ENCODE measurements around the gene TMEM63C.
"Not testable (repeated sequence)": the region's sequence is repeated elsewhere in the genome, so short reads cannot be mapped to it uniquely, and the experiment has no call there.

TMEM63C gene

DNA sequence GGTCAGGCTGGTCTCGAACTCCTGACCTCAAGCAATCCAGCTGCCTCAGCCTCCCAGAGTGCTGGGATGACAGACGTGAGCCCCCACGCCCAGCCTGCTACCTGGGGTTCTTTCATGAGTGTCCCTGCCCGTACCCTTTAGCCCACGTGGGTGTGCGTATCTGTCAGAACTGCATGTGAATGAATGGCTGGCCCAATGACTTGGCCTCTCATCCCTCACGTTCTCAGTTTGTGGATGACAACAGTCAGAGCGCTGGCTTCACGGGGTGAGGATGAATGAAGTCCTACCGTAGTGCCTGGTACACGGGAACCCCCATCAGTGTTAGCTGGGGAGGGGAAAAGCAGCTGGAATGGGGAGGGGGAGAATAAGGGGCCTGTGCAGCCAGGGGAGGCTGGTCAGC, 23.9 kb upstream of the TMEM63C start:
- DNase-seq, result no peak

DNA sequence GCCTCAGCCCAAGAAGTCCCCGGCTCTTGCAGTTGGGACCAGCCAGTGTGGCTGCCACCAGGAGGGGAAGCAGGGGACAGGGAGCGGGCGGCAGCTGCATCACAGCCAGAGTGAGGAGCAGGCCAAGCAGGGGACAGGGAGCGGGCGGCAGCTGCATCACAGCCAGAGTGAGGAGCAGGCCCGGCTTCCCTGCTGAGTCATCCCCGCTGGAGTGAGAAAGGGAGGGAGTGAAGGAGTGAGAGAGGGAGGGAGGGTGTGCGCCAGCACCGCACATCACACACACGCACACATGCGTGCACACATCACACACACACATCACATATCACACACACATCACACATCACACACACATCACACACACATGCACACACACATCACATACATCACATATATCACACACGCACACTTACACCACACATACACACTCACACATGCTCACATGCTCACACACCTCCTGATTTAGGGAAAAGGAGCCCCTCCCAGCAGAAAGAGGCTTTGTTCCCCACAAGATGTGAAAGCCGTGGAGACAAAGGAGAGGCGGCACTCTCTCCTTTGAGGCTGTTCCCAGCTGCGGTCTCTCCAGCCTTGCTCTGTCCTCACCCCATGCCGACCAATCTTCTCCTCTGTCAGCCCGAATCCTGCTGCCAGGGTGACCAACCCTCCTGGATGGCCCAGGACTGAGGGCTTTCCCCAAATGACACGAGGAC, 23.3 kb upstream of the TMEM63C start:
- DNase-seq, result peak; percentile 92

DNA sequence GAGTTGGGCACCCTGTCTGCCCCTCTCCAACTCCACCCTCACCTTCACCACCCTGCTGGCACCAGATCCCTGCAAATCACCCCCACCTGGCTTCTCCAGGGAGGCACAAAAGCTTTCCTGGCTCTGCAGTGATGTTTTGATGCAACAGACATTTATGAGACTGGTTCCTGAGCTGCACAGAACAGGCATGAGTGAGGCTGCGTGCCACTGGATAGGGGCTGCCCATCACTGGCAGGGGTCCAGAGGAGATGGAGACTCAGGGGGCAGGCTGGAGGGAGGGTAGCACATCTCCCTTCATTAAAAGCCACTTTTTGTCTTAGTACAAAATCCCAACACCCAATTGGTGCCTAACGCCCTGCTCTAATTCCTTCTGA, 22.7 kb upstream of the TMEM63C start:
- peak; percentile 75 for DNase-seq

GRCh38 chr14:77161011-77161410, 20.6 kb upstream of the TMEM63C start:
- DNase-seq, result no peak

GRCh38 chr14:77170045-77170444, 11.6 kb upstream of the TMEM63C start:
- DNase-seq, result no peak

GRCh38 chr14:77172916-77173315, 8.7 kb upstream of the TMEM63C start:
- no peak for DNase-seq

GRCh38 chr14:77173911-77174617, 7.5 kb upstream of the TMEM63C start:
- DNase-seq, result not testable (repeated sequence)

- no peak for DNase-seq
Measured at GRCh38 chr14:77175843-77176242, 5.8 kb upstream of the TMEM63C start.

DNA sequence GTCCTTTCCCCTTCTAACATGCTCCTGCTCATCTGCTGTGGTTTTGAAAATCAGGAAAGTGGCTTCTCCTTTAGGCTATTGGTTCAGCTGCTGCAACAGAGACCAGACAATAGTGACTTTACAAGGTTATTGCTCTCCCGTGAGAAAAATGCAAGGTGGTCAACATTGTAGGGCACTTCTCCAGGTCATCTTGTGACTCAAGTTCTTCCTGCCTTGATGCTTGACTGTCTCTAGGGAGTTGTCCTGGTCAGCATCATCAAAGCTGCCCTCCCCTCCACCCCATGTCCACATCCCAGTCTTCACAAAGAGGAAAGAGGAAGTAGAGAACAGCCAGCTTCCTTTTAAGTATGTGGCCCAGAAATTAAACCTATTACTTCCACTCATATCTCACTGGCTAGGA, 3.9 kb upstream of the TMEM63C start:
- no peak for DNase-seq

- no peak for DNase-seq
Measured at GRCh38 chr14:77178656-77179055, 2.9 kb upstream of the TMEM63C start.

DNA sequence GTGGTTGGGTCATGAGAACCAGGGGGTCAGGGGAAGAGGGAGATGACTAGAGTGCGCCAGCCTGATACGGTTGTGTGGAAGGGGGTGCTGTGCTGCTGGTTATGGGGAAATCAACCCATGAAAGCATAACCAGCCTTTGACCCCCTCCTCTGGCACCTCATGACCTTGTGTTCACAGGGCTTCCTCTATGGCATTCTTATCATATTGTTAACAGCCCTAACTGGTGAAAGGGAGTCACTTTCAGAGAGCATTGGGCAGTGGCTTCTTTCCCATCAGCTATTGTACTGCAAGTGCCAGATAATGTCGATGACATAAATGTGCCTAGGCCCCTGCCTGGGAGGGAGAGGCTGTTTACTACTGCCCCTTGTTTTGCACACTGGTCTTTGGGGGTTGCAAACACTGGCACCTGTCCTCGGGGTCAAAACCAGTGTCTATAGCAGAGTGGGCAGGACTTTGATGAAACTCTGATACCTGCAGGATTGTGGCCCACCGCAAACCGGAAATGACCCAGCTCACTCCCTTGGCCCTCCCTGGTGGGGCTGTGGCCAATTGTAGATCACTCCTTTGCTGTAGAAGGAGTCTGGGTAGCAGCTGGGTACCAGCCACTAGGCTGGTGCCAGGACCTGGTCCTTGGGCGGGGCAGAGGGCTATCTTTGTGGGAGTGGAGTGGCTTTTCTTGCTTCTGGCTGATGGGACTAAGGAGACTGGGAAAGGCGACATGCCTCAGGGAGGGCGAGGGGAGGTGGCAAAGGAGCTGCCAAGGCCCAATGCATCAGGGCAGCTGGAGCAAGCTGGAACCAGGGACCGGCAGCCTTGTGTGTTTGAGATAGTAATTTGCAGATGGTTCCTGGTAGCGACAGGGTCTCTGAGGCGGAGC, 634 bp upstream of the TMEM63C start:
- no peak for DNase-seq

DNA sequence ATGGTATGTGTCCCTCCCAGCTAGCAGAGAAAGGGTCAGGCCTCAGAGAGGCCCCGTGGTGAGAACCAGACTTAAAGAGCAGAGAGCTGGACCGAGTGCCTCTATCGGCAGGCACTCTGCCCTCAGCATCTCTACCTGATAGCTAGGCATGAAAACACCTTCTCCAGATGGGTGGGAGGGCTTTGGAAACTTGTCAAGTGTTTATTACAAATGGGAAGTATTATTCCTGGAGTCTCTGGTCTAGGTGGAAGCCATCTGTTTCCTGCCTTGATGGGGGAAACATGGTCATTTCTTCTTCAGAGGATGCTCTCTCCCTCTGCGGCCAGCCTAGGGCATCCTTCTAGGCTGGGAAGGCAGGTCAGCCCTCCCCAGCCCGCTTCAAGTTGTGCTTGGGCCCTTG, 2.3 kb downstream of the TMEM63C start:
- no peak for DNase-seq

GRCh38 chr14:77184396-77185092, 2.9 kb downstream of the TMEM63C start:
- DNase-seq, result no peak

DNA sequence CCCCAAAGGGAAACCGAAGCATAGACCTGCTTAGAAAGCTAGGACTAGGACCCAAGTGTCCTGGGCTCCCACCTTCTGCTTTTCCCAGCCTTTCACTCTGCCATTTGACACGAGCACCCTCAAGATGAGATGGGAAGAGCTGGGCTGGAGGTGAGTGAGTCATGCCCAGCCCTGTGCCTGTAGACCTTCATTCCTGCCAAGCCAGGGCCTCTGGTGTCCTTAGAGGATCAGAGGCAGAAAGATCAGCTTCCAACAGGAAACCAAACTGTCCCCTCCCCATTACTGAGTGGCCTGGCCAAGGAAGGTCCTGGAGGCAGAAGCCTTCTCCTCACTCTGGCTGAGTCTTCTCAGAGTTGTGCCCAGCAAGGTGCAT, 3.5 kb downstream of the TMEM63C start:
- DNase-seq, result no peak

DNA sequence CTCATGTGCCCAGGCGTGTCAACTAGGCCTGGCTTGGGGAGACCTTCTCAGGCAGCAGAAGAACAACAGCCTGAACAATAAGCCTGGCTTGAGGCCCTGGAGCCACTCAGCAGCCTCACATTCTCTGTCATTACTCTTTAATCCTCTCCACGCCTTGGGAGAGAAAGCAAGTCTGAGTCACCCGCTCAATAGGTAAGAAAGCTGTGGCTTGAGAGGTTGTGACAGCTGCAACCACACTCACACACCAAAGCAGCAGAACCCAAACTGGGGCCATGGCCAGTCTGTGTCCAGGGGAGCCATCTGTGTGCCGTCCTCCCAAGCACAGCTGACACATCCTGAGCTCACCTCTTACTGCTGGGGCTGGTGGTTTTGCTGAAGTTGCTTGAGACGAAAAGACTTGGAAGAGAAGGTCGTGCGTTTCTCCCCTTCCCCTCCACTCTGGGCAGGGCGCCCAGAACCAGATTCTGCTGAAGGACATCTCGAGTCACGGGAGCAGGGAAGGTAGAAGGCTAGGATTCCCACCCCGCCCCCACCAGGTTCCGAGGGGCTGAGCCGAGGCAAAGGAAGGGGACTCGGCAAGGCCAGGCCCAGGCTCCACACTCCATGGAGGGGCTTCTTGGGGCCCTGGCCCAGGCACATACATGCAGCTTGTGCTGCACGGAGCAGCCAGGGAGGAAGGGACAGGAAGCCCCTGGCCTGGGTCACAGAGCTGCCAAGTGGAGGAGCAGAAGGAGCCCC, 5.5 kb downstream of the TMEM63C start:
- peak; percentile 99 for DNase-seq

GRCh38 chr14:77187649-77188012, 6.0 kb downstream of the TMEM63C start:
- no peak for DNase-seq

DNA sequence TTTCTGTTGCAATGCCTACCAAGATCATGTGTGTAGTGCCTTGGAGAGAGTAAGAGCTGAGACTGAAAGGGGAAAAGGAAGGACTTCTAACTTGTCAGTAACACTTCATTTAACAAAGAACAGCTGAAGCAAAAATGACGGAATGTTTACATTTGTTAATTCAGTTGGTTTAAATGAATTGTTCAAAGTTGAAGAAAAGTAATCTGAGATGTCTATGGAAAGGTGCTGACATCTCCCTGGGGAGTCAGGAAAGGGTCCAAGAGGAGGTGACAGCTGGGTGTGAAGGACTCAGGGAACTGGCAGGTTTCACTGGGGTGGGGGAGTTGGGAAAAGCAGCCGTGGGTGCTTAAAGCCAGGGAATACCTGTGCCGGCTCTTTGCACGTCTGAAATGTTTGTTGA, 7.9 kb downstream of the TMEM63C start:
- DNase-seq, result no peak

DNA sequence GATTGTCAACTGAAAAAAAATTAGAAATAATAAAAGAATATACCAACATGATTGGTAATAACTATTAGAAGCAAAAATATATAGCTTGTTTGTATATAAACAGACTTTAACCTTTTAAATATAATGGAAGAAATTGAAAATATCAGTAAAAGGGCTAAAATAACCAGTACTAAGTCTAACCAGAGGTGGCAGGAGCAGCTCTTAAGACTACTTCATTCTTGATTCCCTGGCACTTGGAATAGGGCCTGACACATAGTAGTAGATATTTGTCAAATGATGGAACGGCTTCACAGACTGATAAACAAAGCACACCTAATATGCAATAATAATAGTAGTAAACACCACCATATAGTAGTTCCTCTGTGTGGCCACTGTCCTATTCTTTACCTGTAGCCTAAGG, 9.4 kb downstream of the TMEM63C start:
- no peak for DNase-seq

GRCh38 chr14:77194706-77195105, 13.1 kb downstream of the TMEM63C start:
- DNase-seq, result no peak

DNA sequence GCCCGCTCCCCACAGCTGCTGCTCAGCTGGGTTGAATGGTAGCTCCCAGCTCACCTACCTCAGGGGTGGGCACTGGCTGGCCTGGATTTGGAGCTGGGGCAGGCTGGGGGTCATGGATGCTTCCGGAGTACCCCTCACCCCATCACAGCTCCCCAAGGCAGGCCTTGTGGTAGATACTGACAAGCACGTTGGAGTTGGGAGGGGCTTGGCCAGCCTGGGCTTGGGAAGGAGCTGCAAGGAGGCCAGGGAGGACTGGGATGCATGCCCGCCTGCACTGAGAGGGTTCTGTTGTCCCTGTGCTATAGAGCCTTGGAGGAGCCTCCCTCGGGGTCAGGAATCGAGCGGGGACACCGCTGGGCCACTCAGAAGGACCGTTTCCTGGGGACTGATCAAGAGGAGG, 14.2 kb downstream of the TMEM63C start:
- DNase-seq, result no peak

DNA sequence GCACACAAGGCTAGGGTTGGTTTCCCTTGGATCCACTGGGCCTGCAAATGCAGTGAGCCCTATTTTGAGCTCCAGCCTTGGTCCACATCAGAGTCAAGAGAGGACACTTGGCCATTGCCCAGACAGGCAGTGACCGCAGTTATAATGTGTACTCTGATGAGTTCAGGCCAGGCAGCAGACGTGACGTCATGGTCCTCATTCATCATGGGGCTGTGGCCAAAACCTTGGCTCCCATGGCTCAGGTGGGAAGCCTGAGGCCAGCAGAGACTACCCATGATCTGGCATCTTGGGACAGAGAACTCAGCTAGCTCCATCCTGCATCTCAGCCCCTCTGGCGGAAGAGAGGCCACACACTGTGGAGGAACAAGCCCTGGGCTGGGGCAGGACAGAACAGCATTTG, 16.4 kb downstream of the TMEM63C start:
- no peak for DNase-seq

DNA sequence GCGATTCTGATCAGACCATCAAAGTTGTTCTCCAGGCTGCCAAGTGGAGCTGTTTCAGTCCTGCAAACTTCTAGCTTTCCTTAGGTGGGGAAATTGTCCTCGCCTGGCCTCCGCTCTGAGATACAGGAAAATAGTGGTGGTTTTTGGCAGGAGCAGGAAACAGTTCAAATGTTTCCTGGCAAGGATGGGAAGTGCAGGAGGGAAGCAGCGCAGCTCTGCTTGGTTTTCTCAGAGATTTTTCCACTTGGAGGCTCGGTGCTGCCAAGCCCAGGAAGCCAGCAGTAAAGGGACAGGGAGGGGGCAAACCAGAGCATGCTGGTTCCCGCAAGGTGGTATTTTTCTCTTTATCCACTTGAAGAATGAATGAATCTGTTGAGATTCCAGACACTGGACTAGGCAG, 17.0 kb downstream of the TMEM63C start:
- DNase-seq, result no peak

DNA sequence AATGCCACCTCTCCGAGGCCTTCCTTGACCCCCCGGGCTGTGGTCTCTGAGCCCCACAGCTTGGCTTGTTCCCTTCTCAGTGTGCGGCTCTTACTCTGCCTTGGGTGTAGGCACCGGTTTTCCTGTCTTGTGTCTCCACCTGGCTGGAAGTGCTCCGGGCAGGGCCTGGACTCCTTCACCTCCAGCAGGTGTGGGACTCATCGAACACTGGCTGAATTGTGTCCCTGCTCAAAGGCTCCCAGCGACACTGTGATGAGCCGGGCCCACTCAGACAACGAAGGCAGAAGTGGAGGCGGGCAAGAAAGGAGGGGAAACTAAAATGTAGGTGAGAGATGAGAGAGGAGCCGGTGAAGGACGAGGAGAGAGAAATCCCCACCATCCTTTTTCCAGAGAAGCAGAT, 18.0 kb downstream of the TMEM63C start:
- no peak for DNase-seq
